ENCODE measurements around the gene F12.

- TF ChIP-seq CTCF (conservative IDR thresholded peaks at IDR 0.05; ENCODE audit: low read depth, low read length) (no peak), EZH2 (IDR thresholded peaks at IDR 0.05; ENCODE audit: borderline replicate concordance, low read depth, low read length, poor library complexity, severe bottlenecking) (no peak)
These were observed 16.6 kb upstream of the F12 start for GRCh38 chr5:177425801-177426565.

All from A673 (cell line).